Fibroblast of peridontal ligament (primary cell): Measurements from ENCODE around the gene EMC10.
A peak's percentile ranks its signal among the peaks of the same experiment; 100 is the strongest.
"Not testable (repeated sequence)": the region's sequence is repeated elsewhere in the genome, so short reads cannot be mapped to it uniquely, and the experiment has no call there.

ENCODE experiments used
- DNase-seq: peaks from one replicate; pipeline ENCODE4 v3.0.0-alpha.2; 2010; ENCODE audit errors: extremely low read depth

EMC10 gene

GRCh38 chr19:50451223-50451534 lies 25.1 kb upstream of the EMC10 start:
- no peak for DNase-seq

GRCh38 chr19:50453243-50453642 lies 23.1 kb upstream of the EMC10 start:
- no peak for DNase-seq

DNA sequence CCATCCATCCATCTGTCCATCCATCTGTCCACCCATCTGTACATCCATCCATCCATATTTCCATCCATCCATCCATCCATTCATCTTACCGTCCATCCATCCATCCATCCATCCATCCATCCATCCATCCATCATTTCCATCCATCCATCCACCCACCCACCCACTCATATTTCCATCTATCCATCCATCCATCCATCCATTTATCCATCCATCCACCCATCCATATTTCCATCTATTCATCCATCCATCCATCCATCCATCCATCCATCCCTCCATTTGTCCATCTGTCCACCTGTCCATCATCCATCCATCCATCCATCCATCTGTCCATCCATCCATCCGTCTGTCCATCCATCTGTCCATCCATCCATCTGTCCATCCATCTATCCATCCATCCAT lies 20.3 kb upstream of the EMC10 start:
- no peak for DNase-seq

- DNase-seq, result no peak
These were observed 19.0 kb upstream of the EMC10 start for GRCh38 chr19:50457300-50457699.

- DNase-seq, result peak; percentile 33
These were observed 17.8 kb upstream of the EMC10 start for GRCh38 chr19:50458396-50459066.

- DNase-seq, result no peak
These were observed 17.2 kb upstream of the EMC10 start for GRCh38 chr19:50459067-50459456.

DNA sequence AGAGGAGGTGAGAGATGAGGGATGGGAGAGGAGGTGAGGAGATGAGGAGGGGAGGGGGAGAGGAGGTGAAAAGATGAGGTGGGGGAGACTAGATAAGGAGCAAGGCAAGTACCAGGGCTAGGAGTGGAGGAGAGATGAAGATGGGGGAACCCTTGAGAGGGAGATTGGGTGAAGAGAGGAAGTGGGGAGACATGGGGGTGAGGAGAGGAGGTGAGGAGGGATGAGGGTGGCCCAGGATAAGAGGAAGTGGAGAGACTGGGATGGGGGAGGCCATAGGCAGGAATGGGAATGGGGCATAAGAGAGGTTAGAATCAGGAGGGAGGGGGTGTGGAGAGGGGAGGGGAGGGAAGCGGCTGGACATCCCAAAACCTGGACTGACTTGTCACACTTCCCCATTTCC lies 16.7 kb upstream of the EMC10 start:
- DNase-seq, result no peak

- peak; percentile 40 for DNase-seq
These were observed 16.0 kb upstream of the EMC10 start for GRCh38 chr19:50460161-50460765.

DNA sequence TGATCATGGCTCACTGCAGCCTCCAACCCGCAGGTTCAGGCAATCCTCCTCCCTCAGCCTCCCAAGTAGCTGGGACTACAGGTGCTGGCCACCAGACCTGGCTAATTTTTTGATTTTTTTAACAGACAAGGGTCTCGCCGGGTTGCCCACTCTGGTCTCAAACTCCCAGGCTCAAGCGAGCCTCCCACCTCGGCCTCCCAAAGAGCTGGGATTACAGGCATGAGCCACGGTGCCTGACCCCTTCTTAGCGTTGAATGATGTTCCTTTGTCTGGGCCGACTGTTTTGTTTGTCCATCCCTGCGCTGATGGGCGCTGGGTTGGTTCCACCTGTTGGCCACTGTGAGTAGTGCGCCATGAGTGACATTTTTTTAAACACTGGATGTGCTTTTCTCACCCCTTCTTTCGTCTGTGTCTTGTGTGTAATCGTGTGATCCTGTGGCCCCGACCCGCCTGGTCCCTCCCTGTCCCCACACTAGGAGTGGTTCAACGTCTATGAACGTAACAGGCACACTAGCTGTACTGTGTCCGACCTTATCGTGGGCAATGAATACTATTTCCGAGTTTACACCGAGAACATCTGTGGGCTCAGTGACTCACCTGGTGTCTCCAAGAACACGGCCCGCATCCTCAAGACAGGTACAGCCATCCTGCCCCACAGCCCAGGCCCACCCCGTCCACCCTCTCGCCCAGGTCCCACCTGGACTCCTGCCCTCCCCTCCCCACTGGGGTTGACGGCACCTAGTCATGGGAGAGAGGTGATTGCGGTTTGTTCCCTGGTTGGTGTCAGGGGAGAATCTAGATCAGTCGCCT lies 15.0 kb upstream of the EMC10 start:
- peak; percentile 69 for DNase-seq

DNA sequence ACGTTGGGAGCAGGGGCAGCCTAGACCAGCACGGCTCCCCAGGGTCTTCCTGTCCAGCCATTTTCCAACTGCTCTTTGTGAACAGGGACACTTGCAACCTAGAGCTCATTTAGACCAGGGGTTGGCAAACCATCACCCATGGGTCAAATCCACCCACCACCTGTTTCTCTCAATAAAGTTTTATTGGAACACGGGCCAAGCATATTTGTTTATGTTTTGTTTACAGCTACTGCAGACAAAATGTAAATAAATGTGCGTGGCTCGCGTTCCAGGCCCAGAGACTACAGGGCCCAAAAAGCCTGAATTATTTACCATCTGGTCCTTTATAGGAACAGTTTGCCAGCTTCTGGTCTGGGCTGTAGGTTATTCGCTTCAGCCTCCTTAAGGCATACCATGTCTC lies 13.3 kb upstream of the EMC10 start:
- no peak for DNase-seq

- no peak for DNase-seq
These were observed 12.0 kb upstream of the EMC10 start for GRCh38 chr19:50464348-50464747.

- no peak for DNase-seq
These were observed 11.3 kb upstream of the EMC10 start for GRCh38 chr19:50465000-50465399.

GRCh38 chr19:50465986-50466705 lies 10.2 kb upstream of the EMC10 start:
- no peak for DNase-seq

DNA sequence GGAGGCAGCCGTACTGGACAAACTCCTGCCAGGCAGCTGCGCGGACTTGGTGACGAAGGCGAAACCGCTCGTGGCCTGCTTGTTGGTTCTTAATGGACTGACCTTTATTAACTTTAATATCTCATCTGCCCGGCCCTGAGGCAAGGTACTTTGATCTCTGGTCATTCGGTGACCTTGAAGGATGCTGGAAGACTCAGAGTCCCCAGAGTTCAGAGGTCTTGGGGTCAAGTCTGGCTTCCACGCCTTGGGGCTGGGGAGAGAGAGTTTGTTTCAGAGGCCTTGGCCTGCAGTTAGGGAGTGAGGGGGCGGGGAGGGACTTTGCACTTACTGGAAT lies 9.6 kb upstream of the EMC10 start:
- no peak for DNase-seq

DNA sequence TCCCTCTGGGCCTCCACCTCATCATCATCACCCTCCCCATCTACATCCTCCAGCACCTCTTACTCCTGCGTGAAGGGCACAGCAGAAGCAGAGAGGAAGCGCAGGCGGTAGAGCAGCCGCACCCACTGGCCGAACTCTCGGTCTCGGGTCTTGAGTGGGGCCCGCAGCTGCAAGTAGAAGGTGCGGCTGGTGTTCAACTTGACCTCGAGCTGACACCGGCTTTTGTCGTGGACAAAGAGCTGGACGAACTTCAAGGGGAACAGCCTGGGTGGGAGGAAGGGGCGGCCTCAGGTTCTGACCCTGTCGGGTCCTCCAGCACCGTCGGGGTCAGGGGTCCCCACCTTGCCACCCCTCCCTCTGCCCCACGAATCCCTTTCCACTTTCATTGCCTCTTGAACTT lies 8.7 kb upstream of the EMC10 start:
- no peak for DNase-seq

DNA sequence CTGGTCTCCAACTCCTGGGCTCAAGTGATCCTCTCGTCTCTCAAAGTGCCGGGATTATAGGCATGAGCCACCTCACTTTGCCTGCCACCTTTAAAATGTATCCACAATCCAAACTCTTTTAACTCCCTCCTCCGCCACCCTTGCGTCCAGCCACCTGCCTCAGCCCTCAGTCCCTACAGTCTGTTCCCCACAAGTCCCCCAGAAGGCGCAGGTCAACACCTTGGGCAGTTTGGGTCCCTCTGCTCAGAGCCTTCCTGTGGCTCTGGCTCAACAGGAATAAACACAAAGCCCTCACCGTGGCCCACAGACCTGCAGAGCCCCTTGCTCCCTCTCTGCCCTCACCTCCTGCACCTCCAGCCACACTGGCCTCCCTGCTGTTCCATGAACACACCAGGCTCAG lies 7.5 kb upstream of the EMC10 start:
- no peak for DNase-seq

GRCh38 chr19:50473336-50473735 lies 3.0 kb upstream of the EMC10 start:
- not testable (repeated sequence) for DNase-seq

DNA sequence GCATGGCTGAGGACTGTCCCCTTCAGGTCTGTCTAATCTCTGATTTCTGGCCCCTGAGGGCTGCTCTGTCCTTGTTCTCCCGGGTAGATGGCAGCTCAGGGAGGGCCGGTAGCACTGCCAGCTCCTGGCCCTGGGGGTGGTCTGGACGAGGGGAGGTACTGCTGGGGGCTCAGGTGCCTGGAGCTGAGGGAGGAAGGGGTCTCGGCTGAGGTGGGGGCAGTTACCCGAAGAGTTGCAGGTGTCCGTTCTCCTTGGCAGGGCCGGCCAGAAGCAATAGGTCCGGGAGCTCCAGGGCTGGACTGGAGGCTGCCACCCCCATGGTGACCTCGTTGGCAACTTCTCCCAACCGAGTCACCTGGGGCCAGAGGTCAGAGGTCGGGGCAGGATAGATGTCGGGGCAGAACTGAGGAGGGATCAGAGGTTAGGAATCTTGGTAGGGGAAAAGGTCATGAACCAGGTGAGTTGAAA lies 1.2 kb upstream of the EMC10 start:
- DNase-seq, result no peak

DNA sequence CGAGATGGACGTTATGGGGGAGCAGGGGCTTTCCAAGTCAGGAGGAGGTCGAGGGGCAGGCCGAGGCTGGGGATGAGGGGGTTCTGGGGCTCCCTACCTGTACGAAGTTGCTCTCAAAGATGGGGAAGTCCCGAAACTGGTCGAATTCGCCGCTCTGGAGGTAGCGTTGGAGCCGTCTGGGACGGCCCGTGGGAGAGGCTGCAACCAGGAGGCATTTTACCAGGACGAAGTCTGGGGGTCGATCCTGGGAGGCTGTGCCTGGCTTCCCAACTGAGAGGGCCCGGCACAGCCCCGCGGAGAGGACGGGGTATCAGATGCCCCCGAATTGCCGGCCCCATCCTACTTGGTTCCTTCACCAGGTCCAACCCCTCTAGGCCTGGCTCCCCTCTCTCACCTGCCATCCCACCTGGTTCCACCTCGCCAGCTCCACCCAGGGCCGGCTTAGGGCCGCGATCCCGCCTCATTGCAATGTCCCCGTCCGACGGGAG lies 527 bp upstream of the EMC10 start:
- DNase-seq, result no peak

- DNase-seq, result no peak
These were observed 566 bp downstream of the EMC10 start for GRCh38 chr19:50476907-50477238.

- DNase-seq, result no peak
These were observed 1.6 kb downstream of the EMC10 start for GRCh38 chr19:50477751-50478515.
